Activated effector memory CD4-positive, alpha-beta T cell treated with Interleukin-2 at 50 U/mL for 16 hours (primary cell): Measurements from ENCODE around the gene STAT6.
A peak's percentile ranks its signal among the peaks of the same experiment; 100 is the strongest.

Experiments
- DNase-seq: peaks from one replicate; pipeline ENCODE4 v3.0.0-alpha.2; 2020

Gene STAT6

GRCh38 chr12:57111031-57111734, at the start of gene STAT6:
TSS of gene STAT6 (minus strand) at chr12:57111362. CDS start at chr12:57108278, 3,084 bp downstream.
- peak; percentile 75 for DNase-seq

GRCh38 chr12:57160741-57161140, 49.6 kb upstream of the STAT6 start:
- no peak for DNase-seq

- no peak for DNase-seq
These were observed 48.9 kb upstream of the STAT6 start for GRCh38 chr12:57160040-57160439.

GRCh38 chr12:57159311-57159710, 48.1 kb upstream of the STAT6 start:
- no peak for DNase-seq

- DNase-seq = no peak
These were observed 47.5 kb upstream of the STAT6 start for GRCh38 chr12:57158665-57159064.

GRCh38 chr12:57158186-57158585, 47.0 kb upstream of the STAT6 start:
- DNase-seq = no peak

- no peak for DNase-seq
These were observed 46.5 kb upstream of the STAT6 start for GRCh38 chr12:57157588-57158173.

- no peak for DNase-seq
These were observed 45.7 kb upstream of the STAT6 start for GRCh38 chr12:57156701-57157403.

GRCh38 chr12:57154804-57155434, 43.8 kb upstream of the STAT6 start:
- no peak for DNase-seq

GRCh38 chr12:57154076-57154475, 42.9 kb upstream of the STAT6 start:
- no peak for DNase-seq

GRCh38 chr12:57153415-57153997, 42.3 kb upstream of the STAT6 start:
- no peak for DNase-seq

- no peak for DNase-seq
These were observed 41.5 kb upstream of the STAT6 start for GRCh38 chr12:57152639-57153038.

GRCh38 chr12:57151741-57152630, 40.8 kb upstream of the STAT6 start:
- no peak for DNase-seq

GRCh38 chr12:57150400-57151000, 39.3 kb upstream of the STAT6 start:
- no peak for DNase-seq

GRCh38 chr12:57149245-57149900, 38.2 kb upstream of the STAT6 start:
- DNase-seq = no peak

GRCh38 chr12:57148469-57149244, 37.5 kb upstream of the STAT6 start:
- no peak for DNase-seq

- no peak for DNase-seq
These were observed 36.1 kb upstream of the STAT6 start, which contains the start of gene LRP1-AS for GRCh38 chr12:57146961-57147944. TSS of gene LRP1-AS (minus strand) at chr12:57147619.

- no peak for DNase-seq
These were observed 34.9 kb upstream of the STAT6 start for GRCh38 chr12:57146092-57146491.

GRCh38 chr12:57145460-57146059, 34.4 kb upstream of the STAT6 start:
- DNase-seq = no peak
